ENCODE measurements around the gene RBM20.
"Not testable (repeated sequence)": the region's sequence is repeated elsewhere in the genome, so short reads cannot be mapped to it uniquely, and the experiment has no call there.

Gene RBM20

DNA sequence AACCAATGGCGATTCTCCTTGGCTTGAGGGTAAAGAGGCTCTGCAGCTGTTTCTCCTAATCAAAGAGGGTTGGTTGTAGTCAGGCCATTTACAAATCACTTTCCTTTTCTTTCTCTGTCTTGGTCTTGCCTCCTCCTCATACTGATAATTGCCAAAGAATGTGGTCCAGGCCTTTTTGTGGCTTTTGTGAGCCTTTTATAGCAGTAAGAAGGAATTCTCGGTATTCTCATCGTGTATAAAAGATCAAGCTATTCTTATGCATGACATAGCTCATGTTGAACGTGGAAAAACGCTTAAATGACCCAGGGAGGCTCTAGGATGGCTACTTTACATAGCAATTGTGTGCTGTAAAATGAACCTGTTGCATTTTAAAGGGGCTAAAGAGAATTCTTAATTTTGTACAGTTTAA is 62.6 kb downstream of the RBM20 start:
- no peak for DNase-seq

- DNase-seq: peak; percentile 46
These were observed 64.8 kb downstream of the RBM20 start for GRCh38 chr10:110708776-110709443.

DNA sequence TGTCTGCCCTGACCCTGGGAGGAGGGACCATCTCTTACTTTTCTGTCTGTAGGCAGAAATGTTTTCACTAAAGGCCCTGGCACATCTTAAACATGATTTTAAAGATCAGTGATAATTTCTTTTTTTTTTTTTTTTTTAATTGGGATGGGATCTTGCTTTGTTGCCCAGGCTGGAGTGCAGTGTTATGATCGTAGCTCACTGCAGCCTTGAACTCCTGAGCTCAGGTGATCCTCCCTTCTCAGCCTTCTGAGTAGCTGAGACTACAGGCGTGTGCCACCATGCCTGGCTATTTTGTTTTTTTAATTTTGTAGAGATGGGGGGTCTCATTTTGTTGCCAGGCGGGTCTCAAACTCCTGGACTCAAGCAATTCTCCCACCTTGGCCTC is 65.3 kb downstream of the RBM20 start:
- DNase-seq: no peak

DNA sequence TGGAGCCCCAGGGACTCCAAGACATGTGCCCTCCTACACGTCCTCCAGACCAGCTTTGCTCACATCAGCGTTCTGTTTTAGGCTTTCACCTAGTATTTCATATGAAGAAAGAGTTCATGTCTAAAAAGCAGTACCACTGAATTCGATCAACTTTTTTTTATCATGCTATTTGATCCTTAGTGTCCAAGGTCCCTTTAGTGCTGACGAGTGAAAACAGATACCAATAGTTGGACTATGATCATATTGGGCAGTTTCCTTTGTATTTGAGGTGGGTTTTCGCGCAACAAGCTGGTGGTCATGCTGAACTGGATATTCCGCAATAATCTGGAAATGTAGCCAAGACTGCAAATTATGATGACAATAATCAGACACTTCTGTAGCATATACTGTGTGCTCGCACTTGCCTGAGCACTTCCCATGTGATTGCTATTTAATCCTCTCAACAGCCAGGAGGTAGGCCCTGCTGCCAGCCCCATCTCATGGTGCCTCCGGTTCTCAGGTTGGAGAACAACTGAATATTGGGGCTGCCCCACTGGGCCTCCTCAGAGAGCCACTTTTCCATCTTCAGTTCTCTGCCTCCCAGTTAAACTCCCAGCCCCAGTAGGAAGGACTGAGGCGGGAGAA is 65.9 kb downstream of the RBM20 start:
- DNase-seq: no peak

DNA sequence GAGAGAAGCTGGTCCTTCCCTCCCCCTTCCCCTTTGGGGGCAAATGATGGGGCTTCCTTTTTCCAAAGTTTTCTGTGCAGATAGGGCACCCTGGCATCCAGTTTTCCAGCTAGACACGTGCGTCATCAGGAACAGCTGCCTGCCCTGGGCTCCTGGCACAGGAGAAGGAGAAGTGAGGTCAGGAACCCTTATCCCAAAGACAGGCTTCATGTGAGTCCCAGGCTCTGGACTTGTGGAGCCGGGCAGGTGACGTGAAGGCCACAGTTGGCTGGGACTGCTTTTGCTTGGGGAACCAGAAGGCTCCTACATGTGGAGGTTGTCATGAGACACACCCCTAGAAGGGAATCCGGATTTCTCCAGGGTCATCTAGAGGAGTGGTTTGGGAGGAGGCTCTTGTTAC is 66.5 kb downstream of the RBM20 start:
- DNase-seq: no peak

DNA sequence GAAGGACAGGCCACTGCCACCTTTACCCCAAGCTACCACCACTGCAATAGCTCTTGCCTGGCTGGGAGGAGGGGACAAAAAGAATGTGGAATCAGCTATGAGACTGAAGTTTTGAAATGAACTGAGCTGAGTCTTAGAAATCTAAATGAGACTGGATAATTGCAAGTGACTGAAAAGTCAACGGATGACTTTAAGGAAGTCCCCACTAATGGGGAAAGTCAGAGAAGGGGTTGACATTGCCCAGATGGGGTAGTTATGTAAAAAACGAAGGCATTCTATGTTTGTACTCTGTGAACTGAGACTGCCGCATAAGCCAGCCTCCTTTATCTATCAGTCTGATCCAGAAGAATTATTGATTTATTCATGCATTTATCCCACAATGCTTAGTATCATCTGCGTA is 67.2 kb downstream of the RBM20 start:
- no peak for DNase-seq

DNA sequence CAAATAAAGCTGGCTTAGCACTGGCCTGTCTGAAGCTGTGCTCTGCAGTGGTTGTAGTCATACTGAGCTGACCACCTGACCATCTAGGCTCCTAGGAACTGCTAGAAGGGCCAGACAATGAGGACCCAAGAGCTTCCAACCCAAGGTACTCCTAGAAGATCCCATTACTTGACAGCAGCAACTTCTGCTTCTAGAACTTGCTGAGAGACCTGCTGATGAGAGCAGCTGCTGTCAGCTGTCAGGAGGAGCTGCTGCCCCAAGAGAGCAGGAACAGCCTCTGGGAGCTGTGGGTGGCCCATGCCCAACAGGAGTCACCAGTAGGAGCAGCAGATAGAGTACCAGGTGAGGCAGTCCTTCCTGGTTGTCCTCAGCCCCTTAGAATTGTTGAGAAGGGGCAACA is 70.2 kb downstream of the RBM20 start:
- no peak for DNase-seq

DNA sequence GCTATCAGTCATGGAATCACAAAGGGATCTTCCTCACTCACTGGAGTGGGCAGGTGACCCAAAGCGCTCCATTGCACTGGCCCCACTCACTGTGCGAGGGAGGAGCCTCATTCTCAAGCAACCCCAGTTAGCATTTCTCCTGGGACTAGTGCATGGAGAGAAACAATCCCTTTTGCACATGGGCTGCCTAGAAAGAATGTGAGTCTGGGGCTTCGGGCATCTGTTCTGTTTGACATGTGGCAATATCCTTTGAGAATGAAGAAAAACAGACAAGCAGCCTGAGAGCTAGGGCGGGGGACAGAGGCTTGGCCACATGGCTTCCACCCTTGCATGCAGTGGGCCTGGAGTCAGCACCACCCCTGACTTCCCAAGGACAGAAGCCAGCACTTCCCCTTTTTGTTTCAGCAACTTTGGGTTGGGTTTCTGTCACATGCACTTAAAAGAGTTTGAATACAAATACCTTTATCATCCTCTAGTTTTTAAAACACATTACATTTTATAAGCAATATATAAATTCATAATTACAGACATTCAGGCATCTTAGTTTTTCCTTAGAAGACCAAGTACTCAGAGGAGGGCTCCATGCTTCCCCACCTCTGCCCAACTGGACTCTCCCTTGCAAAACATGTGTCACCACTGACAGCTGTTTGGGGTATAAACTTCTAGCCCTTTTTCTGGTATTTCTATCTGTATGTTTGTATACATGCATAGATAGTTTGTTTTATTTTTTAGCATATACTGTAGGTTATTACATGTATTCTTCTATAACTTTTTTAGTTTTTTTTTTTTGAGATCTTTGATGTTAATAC is 73.8 kb downstream of the RBM20 start:
- peak; percentile 57 for DNase-seq

- DNase-seq: no peak
These were observed 77.4 kb downstream of the RBM20 start for GRCh38 chr10:110721406-110722038.

DNA sequence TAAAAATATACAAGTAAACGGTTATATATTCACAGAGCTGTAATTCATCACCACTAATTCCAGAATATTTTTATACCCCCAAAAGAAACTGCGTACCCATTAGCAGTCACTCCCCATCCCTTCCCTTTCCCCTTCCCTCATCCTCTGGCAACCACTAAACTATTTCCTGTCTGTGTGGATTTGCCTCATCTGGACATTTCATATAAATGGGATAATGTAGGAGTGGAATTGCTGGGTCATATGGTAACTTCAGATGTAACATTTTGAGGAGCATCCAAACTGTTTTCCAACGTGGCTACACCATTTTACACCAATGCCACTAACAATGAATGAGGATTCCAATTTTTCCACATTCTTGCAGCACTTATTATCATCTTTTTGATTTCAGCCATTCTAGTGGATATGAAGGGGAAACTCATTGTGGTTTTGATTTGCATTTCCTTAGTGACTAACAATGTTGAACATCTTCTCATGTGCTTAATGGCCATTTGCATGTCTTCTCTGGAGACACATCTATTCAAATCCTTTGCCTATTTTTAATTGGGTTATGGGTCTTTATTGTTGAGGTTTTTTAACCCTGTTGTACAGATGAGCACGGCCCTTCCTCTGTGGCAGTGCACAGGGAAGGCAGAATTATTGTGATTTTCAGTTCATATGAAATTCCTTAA is 79.2 kb downstream of the RBM20 start:
- DNase-seq: no peak

DNA sequence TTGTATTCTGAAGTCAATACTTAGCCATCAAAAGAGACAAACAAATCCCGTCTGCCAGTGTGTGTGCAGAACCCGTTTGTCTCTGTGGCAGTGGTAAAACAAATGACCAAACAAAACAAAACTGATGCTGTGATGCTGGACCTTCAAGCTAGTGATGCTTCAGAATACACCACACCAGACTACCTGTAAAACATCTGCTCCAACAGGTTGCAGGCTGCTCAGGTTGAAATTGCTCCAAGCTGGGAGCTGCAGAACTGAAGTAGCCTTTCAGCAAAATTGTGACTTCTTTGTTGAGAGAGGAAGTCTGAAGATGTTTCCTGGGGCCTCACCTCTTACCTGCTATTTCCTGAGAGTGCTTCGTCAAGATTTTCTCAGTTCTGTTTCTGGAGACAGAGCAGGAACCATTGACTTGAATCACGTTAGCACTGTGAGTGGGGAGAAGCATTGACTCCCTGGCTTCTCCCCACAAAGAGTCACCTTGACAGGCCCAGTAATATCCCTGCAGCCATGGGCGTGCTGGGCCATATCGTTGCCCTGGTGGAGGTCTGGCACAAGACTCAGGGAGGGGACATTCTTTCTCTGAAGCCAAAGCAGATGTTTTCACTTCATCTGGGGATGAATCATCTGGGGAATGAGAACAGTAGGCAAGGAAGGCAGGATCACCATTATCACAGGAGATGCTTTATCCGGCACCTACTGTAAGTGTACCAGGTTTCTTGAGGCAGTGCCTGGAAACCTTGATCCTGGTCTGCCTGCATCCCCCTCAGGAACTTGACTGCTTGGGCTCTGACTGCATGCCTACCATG is 80.2 kb downstream of the RBM20 start:
- no peak for DNase-seq

GRCh38 chr10:110724937-110725336 is 80.8 kb downstream of the RBM20 start:
- DNase-seq: no peak

DNA sequence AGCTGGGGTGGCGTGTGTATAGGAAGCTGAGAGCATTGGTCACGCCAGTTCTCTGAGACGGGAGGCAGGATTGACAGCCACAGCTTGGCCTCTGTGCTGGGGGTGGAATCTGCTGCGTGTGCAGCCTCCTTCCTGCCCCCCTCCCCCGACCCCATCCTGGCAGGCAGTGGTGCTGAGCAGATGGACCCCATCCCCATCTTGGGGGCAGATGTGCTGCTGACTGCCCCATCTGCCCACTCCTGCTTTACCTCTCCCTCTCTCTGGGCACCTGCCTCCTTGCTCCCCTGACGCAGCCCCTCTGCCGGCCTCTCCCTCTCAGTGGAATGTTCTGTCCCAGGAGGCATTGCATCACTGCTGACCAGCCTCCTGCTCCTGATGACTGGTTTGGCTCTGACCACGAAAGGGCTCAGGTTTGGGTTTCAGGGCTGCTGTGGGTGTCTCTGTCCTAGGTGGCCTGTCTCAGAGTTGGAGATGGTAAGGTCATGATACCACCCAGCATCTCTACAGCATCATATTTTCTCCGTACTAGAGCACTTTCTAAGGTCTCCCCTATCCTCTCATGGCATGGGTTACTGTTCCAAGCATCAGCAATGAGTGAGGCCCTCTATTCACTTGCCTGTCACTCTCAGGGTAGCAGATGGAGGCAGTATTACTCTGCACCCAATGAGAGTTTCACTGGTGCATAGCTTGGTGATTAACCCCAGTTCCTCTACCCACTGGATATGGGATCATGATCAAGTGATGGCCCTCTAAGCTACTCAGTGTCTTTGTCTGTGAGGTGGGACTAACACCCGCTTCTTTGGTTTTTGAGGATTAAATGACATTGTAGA is 81.9 kb downstream of the RBM20 start:
- no peak for DNase-seq

DNA sequence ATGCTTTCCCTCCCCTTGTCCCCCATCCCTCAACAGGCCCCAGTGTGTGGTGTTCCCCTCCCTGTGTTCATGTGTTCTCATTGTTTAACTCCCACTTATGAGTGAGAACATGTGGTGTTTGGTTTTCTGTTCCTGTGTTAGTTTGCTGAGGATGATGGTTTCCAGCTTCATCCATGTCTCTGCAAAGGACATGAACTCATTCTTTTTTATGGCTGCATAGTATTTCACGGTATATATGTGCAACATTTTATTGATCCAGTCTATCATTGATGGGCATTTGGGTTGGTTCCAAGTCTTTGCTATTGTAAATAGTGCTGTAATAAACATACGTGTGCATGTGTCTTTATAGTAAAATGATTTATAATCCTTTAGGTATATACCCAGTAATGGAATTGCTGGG is 83.6 kb downstream of the RBM20 start:
- not testable (repeated sequence) for DNase-seq

DNA sequence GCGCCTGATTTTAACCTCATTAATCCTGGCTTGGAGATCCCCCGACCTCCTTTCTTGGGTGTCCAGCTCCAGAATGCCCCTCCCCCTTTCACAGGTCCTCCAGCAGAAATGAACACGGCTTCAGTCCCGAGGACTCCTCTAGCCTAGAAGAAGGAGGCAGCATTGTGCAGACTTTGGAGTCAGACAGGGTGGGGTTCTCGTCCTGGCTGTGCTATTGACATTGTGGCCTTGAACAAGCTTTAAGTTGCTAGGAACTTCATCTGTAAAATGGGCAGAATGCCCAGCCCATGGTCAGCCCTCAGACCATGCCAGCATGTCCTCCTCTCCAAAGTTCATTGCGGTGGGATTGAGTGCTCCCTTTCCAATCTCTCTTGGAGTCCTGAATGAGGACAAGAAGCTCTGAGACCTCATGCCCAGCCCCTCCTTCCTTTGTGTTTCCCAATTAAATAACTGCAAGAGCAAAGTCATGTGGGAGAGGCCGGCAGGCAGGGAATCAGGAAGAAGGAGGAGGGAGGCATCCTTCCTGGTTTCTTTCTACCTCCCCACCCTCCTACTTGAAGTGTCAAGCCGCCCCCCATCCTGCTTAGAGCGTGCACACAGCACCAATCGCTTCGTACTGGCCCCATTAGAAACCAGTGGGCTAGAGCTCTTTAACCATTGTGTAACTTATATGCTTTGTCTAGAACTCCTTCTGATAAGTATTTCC is 86.4 kb downstream of the RBM20 start:
- DNase-seq: no peak

DNA sequence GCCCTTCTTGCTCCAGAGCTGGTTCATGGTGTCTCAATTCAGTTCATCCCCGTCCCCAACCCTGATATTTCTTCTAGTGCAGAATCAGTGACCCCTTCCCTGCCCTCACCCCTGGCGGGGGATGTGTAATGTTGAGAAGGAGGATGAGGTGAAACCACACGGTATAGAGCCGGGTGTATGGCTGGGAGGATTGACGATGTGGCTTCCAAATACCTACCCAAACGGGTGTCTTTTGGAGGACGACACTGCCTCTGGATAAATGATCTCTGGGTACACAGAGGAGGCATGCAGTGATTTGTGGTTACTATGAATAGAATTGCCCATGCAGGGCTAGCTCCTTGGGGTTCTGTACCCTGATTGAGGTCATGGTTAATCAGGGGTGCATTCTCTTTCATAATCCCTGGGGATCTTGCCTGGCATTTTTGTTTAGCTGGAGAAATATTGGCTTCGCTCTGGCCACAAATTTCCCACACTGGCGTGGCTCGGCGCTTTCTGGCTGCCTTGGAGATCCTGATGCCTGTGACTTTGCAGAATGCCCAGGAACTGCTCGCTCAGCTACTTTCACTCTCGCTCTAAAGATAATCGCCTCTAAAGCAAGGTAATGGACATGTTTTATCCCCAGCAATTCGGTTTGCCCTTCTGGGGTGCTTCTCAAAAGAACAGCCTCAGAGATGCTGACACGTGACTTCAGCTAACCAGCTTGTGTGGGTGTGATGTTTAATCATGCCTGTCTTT is 89.2 kb downstream of the RBM20 start:
- DNase-seq: no peak

GRCh38 chr10:110735620-110736027 is 91.5 kb downstream of the RBM20 start:
- no peak for DNase-seq

DNA sequence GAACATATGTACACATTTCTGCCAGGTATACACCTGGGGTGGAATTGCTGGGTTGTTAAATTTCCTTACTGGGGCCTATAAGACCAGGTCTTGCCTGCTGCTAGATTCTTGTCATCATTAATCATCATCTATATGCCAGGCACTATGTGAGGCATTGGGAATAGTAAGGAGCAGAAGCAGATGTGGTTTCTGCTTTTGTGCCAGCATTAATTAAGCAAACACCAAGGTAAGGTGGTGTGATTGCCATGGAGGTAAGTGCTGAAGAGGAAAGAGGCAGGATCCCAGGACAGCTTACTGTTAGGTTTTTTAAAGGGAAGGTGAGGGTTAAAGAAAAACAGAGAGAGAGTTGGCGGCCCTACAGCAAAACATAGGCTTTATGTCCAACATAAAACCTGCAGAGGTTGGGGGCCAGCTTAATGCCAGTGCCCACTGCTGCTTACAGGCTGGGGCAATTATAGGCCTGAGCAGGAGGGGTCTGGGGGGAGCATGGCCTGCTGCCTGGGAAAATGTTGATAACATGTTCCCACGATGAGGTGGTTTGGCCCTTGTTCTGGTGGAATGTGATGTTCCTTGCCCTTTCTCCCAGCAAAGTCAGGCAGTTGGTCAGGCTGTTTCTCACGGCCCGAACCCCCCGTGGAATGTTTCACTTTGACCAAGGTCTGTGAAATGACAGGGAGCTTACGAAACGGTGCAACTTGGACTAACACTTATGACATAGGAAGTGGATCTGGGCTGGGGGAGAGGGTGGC is 93.9 kb downstream of the RBM20 start:
- no peak for DNase-seq

DNA sequence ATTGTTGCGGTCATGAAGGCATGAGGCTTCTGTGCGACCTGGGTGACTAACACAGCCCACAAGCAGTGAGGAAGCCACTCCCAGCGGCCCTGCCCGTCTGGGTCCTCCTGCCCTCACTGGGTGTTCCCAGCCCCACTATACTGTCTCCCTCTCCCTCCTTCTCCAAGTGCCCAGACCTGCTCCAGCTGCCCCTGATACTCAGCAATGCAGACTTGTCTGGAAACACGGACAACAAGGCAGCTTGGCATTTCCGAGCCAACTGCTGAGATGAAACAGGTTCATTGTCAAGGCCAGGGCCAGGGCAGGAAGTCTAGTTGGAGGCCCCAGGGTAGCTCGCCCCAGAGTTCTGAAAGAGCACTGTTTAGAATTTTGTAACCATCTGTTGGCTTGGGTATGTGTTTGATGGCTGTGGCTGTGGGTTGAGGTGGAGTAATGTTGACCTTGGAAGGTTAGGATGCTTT is 95.7 kb downstream of the RBM20 start:
- DNase-seq: no peak
